ENCODE measurements around the gene PACS2.

Gene PACS2

DNA sequence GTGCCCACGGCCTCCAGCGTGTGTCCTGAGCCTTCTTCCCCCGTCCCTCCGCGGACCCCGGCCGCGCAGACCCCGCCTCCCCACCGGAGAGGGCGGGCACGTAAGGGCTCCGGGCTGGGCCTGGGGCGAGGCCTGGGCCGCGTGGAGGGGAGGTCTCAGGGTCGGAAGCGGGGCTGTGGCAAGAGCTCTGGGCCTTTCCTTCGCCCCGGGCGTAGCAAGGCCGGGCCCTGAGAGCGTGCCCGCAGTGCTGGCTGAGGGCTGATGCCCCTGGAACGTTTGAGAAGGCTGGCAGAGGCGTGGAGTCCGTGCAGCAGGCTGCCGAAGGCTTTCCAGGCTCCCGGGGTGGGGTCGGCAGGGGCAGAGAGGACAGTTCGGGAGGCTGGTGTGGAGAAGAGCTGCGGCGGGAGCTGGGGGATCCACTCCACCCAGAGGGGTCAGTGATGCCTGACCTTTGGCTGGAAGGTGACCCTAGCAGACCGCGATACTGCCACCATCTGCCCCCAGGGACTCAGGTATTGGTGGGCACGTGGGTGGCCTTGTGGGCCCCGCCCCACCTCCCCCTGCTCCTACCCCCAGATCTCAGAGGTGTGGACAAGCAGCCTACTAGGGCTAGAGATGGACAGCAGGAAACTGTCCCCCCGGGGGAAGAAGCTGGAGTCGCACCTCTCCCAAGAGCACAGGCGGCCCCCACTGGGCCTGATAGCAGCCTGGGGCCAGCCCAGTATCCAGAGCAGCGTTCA is 84.3 kb downstream of the PACS2 start:
- in situ Hi-C loops (cut with HindIII; ENCODE audit: low pct_unique_long_range_greater_than_20kb, low sequenced_read_pairs), result no loop called here
- TF ChIP-seq JUND (IDR thresholded peaks at IDR 0.05; ENCODE audit: low read depth), result no peak
- no peak for DNase-seq (ENCODE audit: low read depth in 1 of 2, low spot score in 1 of 2)

DNA sequence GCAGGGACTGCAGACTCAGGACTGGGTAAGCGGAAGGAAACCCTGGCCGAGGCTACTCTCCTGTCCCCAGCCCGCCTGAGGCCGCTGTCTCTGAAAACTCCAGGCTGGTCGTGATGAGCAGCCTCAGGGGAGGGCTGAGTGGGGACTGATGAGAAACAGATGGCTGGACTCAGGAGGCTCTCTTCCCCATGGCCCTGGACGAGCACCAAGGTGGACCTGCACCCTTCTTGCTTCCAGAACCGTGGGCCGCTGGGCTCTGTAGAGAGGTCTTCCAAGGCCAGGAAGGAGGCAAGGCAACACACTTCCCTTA is 84.9 kb downstream of the PACS2 start:
- no peak for TF ChIP-seq JUND (IDR thresholded peaks at IDR 0.05; ENCODE audit: low read depth)
- DNase-seq (ENCODE audit: low read depth in 1 of 2, low spot score in 1 of 2), result no peak
- in situ Hi-C loops (cut with HindIII; ENCODE audit: low pct_unique_long_range_greater_than_20kb, low sequenced_read_pairs), result no loop called here

DNA sequence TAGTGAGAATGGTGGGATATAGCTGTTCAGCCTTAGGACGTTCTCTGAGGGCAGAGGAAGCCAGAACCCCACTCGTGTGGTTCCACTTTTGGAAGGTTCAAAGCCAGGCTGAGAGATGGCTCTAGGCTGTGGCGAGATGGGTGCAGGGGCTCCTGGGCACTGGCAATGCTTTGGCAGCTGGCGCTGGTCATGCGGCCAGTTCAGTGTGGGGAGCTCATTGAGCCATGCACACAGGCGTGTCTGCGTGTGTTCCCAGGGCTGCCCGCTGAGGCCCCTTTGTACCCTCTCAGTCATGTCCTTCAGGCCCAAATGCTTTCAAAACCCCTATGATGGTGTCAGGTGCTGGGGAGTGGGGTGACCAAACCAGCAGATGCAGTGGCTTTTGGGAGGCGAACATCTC is 85.5 kb downstream of the PACS2 start:
- DNase-seq (ENCODE audit: low read depth in 1 of 2, low spot score in 1 of 2), result no peak
- TF ChIP-seq JUND (IDR thresholded peaks at IDR 0.05; ENCODE audit: low read depth), result no peak
- in situ Hi-C loops (cut with HindIII; ENCODE audit: low pct_unique_long_range_greater_than_20kb, low sequenced_read_pairs), result no loop called here

DNA sequence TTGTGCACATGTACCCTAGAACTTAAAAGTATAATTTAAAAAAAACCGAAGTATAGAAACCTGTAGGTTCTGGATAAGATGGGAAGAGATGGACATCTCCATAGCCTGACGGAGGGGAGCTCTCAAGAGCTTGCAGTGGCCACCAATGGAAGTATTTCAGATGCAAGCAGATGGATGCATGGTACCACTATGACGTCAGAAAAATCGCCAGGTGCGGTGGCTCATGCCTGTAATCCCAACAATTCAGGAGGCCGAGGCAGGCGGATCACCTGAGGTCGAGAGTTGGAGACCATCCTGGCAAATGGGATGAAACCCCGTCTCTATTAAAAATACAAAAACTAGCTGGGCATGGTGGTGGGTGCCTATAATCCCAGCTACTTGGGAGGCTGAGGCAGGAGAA is 87.2 kb downstream of the PACS2 start:
- in situ Hi-C loops (cut with HindIII; ENCODE audit: low pct_unique_long_range_greater_than_20kb, low sequenced_read_pairs), result no loop called here
- no peak for DNase-seq (ENCODE audit: low read depth in 1 of 2, low spot score in 1 of 2)
- TF ChIP-seq JUND (IDR thresholded peaks at IDR 0.05; ENCODE audit: low read depth), result no peak

DNA sequence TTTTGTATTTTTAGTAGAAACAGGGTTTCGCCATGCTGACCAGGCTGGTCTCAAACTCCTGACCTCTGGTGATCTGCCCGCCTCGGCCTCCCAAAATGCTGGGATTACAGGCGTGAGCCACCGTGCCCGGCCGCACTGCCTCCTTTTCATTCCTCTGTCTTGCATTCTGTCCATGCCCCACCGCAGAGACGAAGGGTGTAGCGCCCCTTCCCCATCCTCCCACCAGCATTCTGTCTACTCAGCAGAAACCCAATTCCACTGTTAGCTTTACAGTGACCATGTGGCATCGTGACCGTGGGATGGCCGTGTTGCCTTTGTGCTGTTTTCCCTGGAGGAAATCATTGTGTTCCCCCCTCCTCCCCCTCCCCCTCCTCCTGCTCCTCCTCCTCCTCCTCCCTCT is 94.0 kb downstream of the PACS2 start:
- in situ Hi-C loops (cut with HindIII; ENCODE audit: low pct_unique_long_range_greater_than_20kb, low sequenced_read_pairs), result no loop called here
- DNase-seq (ENCODE audit: low read depth in 1 of 2, low spot score in 1 of 2), result no peak
- no peak for TF ChIP-seq JUND (IDR thresholded peaks at IDR 0.05; ENCODE audit: low read depth)

DNA sequence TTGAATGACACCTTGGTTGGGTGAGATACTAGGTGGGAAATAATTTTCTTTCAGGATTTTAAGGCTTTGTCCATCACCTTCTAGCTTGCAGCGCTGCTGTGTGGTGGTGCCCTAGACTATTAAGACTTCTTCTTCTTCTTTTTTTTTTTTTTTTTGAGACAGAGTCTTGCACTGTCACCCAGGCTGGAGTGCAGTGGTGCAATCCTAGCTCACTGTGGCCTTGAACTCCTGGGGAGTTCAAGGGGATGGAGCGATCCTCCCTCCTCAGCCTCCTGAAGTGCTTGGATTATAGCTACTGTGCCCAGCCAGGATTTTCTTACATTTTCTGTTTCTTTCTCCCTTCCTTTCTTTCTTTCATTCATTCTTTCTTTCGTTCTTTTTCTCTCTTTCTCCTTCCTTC is 94.8 kb downstream of the PACS2 start:
- no peak for TF ChIP-seq JUND (IDR thresholded peaks at IDR 0.05; ENCODE audit: low read depth)
- no peak for DNase-seq (ENCODE audit: low read depth in 1 of 2, low spot score in 1 of 2)
- in situ Hi-C loops (cut with HindIII; ENCODE audit: low pct_unique_long_range_greater_than_20kb, low sequenced_read_pairs), result no loop called here

DNA sequence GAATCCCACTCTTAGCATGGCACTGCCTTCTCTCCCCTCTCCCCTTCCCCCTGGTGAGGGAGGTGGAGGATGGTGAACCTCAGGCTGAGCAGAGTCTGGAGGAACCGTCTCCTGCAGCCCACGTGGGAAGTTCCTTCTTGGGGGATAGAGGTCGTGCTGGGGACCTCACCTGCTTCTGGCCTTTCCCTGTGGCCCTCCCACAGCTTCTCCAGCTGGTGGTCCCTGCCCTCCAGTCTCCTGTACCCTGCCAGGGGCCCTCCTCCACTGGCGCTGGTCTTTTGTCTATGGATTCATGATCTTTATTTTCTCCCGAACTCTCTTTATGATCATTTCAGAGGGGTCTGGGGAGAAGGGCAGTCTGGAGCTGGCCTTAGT is 96.1 kb downstream of the PACS2 start:
- DNase-seq (ENCODE audit: low read depth in 1 of 2, low spot score in 1 of 2), result no peak
- in situ Hi-C loops (cut with HindIII; ENCODE audit: low pct_unique_long_range_greater_than_20kb, low sequenced_read_pairs), result no loop called here
- no peak for TF ChIP-seq JUND (IDR thresholded peaks at IDR 0.05; ENCODE audit: low read depth)

DNA sequence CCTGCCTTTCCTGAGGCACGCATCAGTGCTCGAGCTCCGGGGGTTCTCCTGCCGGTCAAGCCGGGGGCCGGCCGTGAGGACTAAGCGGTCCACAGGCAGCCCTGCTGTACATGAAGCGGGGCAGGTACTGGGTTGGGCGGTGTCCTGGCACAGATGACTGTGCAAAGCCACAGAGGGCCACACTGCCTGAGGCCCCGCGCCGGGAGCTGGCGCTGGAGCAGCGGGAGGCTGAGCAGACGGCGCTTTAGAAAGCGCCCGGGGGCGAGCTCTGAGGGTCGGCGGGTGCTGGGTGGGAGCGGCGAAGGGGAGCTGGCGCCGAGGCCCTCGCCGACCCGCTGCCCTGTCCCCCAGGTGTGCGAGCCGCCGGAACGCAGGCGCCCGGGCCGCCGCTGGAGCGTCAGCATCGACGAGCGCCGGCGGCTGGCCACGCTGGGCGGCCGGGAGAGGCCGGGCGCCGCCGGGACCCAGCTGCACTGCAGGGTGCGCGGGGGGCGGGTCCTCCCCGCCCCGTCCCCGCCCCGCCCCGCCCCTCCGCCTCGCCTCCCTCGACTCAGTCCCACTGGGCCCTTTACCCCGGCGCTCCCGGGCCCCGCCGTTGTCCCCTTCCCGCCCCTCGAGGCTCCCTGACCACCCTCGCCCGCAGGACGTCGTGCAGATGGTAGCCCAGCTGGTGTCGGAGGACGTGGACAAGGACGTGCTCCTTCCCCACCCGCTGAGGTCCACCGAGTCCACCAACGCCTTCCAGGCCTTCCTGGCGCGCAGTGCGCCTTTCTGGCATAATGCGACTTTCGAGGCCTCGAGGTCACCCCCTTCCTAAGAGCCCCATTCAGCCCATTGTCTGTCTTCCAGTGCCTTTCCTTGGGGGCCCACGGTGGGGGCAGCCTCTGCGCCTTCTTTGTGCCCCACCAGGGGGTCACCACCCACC is 96.7 kb downstream of the PACS2 start:
- in situ Hi-C loops (cut with HindIII; ENCODE audit: low pct_unique_long_range_greater_than_20kb, low sequenced_read_pairs), result no loop called here
- peak; percentile 65 to 98 for DNase-seq (ENCODE audit: low read depth in 1 of 2, low spot score in 1 of 2)
- TF ChIP-seq JUND (IDR thresholded peaks at IDR 0.05; ENCODE audit: low read depth), result no peak

DNA sequence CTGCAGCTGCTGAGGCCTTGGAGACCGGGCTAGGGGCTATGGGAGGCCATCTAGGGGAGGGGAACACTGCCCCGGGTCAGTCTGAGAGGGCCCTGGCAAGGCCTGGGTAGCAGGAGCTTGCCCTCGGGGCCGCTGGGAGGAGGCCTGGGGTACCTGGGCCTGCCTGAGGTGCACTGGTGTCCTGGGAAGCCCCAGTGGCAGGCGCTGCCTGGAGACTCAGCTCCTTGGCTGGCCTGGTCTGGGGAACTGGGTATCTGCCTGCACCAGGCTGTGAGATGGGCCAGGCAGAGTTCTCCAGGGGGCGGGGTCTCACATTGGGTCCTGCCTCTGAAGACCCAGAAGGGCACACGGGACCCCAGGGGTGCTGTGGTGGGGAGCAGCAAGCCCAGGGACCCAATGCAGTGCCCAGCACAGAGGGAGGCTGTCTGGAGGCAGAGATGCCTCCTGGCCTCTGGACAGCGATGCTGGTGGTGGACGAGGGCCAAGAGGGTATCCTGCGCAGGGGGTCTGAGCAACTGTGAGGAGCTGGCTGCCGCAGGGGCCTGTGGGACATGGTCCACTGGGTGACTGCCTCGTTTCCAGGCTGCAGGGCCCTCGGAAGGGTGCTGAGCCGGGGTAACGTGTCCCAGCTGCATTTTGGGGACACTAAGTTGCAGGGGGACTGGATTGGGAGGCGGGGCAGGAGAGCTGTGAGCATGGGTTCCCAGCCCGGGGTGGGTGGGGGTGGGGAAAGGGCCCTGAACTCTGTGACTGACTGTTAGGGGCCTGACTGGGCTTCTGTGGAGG is 97.6 kb downstream of the PACS2 start:
- TF ChIP-seq JUND (IDR thresholded peaks at IDR 0.05; ENCODE audit: low read depth), result no peak

DNA sequence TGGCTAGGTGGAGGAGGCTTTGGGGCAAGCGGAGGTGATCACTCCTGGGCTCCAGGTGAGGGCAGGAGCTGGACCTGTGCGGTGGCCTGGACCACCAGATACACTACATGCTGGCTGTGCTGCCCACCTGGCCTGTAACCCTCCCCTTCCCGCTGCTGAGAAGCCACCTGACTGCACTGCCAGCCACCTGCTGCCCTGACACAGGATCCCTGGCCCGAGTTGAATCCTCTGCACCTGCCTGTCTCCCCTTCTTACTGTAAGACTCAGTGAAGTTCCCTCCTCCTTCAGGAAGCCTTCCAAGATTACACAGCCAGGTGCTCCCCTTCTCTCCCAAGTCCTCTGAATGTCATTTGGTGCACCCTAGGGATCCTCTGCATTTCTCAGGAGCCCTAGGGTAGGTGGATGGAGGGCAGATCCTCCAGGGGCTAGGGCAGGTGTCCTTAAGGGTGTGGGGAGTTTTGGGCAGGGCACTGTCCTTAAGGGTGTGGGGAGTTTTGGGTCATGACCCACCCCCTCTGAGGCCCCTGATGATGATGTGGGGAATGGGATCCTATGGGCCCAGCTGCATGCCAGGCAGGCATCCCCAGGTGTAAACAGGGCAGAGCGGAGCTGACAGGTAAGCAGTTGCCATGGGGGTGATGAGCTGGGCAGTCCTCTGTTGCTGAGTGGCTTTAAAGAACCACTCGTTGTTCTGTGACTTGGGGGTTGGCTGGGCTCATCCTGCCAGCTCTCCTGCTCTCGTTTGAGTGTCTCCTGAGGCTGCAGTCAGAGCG is 98.4 kb downstream of the PACS2 start:
- DNase-seq (ENCODE audit: low read depth in 1 of 2, low spot score in 1 of 2), result no peak
- no peak for TF ChIP-seq JUND (IDR thresholded peaks at IDR 0.05; ENCODE audit: low read depth)
- in situ Hi-C loops (cut with HindIII; ENCODE audit: low pct_unique_long_range_greater_than_20kb, low sequenced_read_pairs), result no loop called here

More for the DNA sequence above, 97.6 kb downstream of the PACS2 start:
- in situ Hi-C loops (cut with HindIII; ENCODE audit: low pct_unique_long_range_greater_than_20kb, low sequenced_read_pairs), result no loop called here
- no peak for DNase-seq (ENCODE audit: low read depth in 1 of 2, low spot score in 1 of 2)

DNA sequence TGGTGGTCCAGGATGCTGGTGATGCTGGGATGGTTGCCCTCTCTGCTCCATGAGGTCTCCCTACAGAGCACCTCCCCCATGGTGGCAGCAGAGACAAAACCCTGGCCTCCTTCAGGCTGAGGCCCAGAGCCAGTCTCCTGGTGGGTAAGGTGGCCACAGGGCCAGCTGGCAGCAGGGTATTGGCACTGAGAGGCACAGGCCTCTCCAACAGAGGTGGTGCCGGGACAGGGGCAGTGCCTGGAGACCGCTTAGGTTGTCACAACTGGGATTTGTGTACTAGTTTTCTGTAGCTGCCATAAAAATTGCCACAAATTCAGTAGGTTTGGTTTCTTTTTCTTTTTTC is 99.0 kb downstream of the PACS2 start:
- in situ Hi-C loops (cut with HindIII; ENCODE audit: low pct_unique_long_range_greater_than_20kb, low sequenced_read_pairs), result no loop called here
- no peak for TF ChIP-seq JUND (IDR thresholded peaks at IDR 0.05; ENCODE audit: low read depth)
- DNase-seq (ENCODE audit: low read depth in 1 of 2, low spot score in 1 of 2), result no peak

Measured in T47D (cell line).